HCEC 1CT (cell line): ENCODE measurements around the gene FXYD2.
"Not testable (repeated sequence)": the region's sequence is repeated elsewhere in the genome, so short reads cannot be mapped to it uniquely, and the experiment has no call there.

Experiments
- DNase-seq: peaks from one replicate; pipeline ENCODE4 v3.0.0-alpha.2; 2017

Gene FXYD2

DNA sequence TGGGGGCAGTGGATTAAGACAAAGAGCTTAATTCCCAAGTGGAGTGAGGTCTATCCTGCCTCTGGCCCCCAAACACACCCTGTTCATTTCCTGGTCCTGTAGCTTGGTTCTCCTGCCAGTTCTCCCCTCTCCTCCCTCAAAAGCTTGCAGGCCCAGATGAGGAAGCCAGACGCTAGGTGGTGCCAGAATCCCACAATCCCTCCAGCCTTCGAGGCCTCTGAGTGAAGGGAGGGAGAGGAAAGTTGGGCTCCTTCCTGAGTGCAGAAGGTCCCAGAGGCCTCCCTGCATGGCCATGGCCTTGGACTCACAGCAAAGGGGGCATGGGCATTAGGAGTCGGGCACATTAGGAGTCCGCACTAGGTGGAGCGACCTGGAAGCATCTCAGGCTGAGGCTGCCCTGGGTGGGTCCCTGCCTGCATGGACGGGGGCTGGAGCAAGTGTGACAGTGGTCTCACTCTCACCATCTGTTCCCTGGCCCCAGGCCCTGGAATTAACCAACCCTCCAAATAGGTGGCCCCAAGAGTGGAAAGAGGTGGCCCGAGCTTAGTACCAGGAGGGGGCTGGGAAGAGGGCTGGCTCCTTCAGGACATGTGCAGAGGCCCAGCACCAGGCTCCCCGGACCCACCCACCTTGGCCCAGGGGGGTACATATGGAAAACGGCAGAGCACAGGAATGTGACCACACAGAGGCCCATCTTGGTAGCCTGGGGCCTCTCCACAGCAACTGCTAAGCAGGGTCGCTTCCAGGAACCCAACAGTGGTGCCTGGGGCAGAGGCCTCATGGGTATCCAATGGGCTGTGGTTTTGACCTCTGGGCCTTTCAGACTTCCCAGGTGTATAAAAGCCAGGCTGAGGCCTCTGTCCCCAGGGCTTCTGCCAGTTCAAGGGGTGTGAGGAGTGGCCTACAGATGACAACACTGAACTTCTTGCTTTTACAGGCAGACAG, 5.2 kb downstream of the FXYD2 start:
- peak; percentile 56 for DNase-seq

DNA sequence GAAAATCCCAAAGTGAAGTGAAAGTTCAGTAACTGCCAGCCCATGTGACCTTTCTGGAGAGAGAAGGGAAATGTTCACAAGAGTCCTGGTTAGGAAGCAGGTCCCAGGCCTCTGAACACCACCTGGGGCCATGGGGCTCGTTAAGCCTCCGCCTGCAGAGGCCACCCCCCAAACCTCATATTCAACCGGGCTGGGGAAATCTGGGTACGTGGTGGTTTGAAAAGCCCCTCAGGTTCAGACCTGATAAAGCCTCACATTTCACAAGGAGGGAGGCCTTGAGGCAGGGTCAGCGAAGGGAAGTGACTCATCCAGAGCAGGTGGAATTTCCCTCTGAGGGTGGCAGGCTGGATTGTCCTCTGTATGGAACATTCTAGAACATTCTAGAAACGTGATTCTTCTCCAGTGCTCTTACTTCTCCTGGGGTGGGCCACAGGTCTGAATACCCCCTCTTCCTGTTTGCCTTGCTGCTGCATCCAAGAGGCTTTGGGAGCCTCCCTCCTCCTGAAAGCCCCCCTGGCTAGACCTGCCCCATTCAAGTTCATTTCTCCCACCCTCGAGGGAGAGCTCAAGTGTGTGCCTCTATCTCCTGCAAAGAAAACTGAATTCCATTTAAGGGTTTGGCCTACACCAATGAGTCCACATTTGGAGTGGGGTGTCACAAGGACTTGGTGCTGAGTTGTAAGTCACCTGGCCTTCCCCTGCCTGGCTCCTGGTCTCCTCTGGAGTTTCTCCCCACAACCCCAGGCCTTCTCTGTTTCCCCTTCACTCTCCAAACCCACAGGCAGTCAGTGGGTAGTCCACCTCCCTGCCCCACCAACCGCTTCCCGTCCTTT, 6.3 kb downstream of the FXYD2 start:
- no peak for DNase-seq

DNA sequence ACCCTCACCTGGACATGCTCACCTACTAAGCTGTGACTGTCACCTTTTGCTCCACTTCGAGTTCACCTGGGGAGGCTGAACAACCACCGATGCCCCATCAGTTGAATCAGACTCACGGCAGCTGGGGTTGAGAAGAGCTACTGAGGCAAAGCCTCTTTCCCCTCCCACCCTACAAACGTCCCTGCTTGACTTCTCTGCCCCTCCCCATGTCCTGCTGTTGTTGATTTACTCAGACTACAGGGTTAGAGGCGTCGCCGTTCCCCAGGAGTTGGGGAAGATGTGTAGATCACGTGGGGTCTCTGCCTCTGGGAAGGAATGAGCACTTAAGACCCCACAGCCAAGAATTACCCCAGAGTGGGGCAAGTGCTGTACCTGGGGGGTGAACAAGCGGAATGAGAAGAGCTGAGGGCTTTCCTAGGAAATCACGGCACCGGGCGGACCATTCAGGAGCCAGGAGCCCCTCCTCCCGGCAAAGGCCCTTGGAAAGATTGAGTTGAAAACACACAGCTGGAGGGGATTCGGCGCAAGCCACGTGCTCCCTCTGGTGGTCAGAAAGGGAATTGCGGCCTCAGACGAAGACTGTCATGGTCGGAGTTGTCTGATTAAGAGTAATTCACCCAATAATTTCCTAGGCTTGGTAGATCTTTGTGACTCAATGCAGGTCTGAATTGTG, 7.0 kb downstream of the FXYD2 start:
- peak; percentile 37 for DNase-seq

DNA sequence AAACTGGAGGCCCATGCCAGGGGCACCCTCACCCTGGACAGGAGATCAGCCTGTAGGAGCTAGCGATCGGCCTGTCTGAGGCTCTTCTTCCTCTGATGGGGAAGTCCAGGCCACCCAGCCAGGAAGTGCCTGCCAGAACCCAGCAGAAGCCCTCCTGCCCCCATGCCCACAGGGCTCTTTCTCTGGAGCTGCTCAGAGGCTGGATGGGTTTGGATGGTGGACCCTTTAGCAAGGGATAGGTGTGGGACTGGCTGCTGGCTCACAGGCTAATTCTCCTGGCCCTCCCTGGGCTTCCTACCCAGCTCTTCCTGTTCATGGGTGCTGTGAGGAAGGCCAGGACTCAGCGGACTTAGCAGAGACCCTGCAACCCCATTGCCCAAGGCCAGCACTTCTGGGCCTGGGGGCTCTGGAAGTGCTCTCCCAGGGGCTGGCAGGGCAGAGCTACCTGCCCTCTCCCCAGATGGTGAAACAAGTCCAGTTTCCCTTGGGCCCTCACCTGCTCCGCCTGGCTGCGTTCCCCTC, 7.6 kb downstream of the FXYD2 start:
- DNase-seq, result no peak

DNA sequence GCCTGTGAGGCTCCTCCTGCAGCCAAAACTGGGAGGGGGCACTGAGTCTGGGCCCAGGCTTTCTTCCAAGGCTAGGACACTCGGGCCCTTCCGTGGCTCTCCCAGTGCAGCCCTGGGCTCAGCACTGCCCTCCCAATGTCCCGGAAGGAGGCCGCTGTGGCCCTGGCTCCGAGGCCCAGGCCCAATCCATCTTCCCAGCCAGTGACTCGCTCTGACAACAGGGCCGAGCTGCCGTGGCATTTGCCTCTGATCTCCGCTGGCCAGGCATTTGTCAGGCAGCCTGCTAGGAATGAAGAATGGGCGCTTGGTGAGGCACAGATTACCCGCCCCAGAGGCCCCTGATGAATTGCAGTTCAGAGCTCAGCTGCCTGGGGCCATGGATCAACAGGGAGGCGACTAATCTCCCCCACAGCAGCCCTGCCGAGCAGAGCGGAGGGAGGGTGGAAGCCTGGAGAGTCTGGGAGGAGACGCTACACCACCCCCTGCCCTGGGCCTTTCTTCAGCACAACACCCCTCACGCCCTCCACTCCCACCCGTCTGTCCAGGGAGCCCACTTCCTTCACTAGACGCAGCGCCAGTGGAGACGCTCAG, 8.3 kb downstream of the FXYD2 start:
- DNase-seq, result no peak

DNA sequence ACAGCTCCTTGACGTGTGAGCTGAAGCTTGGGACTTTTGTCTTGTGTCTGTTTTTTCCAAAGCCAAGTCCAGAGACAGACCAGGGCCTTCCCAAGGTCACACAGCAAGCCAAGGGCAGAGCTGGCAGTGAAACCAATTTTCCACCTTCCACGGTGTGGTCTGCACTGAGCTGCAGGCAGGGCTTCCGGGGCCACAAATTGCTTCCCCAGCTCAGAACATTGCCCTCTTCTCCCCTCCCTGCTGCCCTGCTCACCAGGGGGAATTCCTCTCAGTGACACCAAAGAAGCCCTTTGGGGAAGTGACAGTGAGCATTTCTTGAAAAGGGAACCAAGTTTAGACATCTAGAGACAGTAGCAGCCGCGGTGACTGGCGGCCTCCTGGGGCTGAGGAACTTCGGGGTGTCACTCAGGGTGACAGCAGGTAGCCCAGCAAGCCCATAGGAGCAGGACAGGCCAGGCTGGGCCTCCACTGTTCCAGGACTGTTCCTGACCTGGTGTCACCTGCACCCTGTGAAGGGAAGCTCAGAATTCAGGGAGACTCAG, 9.2 kb downstream of the FXYD2 start:
- DNase-seq, result no peak

DNA sequence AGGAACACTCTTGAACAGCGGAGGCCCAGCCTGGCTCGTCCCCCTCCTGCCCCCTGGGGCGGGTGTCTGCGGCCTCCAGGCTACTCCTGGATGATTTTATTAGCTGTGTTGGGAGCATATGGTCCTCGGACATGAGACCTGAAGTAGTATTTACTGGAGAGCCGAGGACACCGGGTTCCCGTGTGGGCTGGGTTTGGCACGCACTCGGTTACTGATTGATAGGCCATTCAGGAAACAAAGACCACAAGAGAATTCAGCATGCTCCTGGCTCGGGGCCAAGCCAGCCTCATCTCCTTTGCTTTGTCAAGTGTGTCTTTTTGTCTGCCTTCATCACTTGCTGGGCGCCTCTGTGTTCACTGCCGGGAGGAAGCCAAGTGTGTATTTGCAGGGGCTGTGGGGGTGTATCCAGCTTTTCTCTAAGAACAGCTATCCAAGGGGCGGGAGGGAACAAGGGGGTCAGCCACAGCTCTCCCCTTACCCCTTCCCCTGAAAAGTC, 9.7 kb downstream of the FXYD2 start:
- no peak for DNase-seq

DNA sequence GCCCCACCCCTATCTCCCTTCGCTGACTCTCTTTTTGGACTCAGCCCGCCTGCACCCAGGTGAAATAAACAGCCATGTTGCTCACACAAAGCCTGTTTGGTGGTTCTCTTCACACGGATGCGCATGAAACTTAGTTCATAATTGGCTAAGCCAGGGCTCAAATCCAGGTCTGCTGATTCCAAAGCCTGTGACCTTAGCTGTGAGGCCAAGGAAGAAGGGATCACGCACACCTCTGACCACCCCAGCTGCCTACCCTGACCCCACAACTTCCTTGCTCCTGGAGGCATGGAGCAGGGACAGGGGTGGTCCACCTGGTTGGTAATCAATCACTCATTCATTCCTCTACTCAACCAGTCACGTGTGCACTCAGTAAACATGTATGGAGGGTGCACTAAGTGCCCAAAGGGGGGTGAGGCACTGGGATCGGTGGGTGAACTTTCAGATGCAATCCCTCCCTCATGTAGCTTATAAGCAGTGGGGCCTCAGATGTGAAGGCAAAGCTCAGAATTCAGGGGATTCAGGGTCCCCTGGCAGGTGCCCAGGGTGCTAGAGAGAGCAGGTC, 10.3 kb downstream of the FXYD2 start:
- no peak for DNase-seq

DNA sequence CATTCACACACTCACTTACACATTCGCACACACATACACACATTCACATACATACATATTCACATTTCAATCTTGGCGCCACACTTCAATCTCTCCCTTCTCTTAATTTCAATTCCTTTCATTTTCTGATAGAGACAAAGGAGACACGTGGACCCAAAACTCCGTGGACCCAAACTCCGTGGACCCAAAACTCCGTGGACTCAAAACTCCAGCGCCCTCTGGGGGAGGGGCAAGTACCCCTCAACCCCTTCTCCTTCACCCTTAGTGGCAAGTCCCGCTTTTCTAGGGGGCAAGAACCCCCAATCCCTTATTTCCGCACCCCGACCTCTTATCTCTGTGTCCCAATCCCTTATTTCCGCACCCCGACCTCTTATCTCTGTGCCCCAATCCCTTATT, 14.5 kb downstream of the FXYD2 start:
- not testable (repeated sequence) for DNase-seq

DNA sequence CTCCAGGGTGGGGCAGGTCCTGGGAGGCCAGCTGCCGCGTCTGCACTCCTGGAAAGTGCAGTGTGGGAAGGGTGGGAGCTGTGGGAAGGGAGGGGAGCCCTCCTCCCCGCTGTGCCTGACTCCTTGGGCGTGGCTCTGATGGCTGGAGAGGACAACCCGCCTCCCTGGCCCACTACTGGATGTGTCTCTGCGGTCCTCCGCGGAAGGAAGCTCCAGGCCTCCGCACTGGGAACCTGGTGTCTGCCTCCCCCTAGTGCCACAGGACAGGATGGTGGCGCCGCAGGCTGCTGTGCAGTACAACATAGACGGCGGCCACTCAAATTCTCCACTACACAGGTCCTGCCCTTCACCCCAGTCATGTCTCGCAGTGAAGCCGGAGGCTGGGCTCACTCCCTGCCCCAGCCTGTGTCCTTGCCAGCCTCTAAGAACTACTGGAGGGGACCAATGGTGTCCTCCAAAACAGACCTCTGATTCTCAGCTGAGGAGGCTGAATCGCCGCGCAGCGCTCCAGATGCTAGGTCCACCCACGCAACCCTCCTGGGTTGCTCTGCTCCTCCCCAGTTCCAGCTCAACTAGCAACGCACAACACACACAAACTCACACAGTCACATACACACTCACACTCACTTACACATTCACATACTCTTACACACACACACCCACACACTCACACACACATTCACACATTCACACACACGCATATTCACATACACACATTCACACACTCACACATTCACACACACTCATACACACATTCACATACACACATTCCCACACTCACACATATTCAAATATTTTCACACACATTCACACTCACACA, 15.1 kb downstream of the FXYD2 start:
- no peak for DNase-seq

DNA sequence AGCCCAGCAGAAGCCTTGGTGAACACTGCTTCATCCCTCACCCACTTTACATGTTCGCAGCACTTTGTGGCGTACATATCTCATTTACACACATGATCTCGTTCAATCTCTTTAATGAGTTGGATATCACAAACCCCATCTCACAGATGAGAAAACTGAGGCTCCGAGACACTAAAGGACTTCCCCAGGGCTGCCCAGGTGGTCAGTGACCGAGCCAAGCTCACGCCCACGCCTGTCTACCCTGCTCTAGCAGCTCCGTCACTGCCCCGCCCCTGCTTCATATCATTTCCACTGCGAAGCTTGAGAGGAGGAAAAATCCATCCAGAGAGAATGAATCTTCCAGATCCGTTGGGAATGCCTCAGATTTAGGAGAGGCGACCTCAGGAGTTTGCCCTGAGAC, 15.8 kb downstream of the FXYD2 start:
- DNase-seq, result no peak

DNA sequence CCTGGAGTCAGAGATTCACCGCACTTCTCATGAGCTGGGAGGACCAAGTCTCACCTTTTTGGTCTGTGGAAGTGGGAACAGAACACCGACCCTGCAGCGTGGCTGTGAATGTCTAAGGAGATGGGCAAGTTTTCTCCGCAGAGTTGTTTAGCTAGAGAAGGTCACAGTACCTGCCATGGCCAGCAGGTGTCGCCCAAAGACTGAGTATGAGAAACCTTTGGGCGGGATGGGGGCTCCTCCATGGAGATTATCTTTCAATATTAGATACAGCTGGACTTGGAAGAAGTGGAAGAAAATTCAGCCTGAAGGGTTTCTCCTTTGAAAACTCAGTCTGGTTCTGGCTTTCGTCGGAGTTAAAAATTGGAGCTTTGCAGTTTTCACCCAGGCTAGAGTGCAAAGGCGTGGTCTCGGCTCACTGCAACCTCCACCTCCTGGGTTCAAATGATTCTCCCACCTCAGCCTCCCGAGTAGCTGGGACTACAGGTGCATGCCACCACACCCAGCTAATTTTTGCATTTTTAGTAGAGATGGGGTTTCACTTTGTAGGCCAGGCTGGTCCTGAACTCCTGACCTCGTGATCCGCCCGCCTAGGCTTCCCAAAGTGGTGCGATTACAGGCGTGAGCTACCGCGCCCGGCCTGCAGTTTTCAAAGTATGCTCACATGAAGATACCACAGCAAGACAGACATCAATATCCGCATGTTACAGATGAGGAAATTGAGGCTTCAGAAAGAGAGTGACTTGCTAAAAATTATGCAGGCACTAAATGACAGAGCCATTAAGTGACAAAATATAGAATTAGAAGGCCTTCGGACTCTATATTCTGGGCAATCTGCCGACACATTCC, 16.8 kb downstream of the FXYD2 start:
- no peak for DNase-seq

DNA sequence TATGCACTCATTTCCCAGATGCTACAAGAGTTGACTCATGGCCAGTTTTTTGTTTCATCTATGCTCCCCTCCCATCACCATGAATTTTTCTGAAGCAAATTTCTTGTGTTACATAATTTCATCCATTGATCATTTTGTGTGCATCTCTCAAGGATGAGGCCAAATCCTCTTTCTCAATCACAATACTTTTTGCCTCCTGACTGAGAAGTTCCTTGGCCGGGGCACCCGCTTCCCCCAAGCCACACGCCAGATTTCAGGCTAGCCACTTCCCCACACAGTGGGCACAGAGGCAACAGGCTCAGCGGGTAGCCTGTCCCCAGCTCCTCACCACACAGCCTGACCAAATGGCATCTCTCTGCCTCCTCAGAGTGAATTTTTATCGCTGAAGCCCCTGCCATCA, 17.7 kb downstream of the FXYD2 start:
- DNase-seq, result no peak

DNA sequence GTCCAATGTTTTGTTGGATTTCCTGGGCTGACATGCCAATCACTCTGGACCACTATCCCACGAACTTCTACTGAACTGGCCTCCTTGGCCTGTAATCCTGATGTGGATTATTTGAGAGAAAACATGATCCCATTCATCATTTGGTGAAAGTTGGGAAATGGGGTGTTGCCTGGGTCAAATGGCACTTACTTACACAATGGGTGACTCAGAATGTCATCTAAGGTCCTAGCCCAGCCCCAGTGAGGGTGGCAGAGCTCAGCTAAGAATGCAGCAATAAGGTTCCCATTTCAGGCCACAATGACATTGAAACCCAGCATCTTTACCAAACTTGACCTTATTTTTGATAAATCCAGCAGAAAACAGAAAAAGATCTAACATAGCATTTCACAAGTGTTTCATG, 19.5 kb downstream of the FXYD2 start:
- DNase-seq, result no peak

DNA sequence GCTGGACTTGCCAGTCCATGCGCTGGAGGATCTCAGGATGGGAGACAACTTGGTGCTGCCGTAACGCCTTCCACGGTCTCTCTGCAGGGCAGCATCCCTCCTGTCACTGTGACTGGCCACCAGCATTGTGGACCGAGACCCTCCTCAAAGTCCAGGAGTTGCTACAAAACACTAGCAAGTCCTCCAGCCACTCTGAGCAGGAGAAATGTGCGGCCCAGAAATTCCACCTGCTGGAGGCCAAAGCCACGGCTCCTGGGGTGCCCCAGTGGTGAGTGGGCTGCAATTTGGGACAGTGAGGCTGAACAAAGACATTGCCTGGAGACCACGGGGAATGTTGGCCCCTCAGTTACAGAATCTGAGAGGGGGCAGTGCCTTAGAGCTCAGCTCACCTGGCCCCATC, 20.6 kb downstream of the FXYD2 start:
- no peak for DNase-seq

DNA sequence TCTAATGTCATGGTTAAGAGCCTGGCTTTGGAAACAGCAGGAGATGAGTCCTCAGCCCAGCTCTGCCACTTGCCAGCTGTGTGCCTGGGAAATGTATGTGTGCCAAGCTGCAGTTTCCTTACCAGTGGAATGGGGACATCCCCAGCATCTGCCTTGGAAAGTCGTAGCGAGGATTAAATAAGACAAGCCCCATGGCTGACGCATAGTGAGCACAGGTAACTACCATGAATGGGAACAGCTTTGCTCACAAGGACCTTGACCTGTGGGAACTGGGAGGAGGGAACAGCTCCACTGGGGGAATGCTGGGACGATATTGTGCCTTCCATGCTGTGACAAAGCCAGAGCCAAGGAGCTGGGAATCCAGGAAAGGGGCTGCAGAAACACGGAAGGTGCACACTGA, 24.9 kb downstream of the FXYD2 start:
- no peak for DNase-seq

DNA sequence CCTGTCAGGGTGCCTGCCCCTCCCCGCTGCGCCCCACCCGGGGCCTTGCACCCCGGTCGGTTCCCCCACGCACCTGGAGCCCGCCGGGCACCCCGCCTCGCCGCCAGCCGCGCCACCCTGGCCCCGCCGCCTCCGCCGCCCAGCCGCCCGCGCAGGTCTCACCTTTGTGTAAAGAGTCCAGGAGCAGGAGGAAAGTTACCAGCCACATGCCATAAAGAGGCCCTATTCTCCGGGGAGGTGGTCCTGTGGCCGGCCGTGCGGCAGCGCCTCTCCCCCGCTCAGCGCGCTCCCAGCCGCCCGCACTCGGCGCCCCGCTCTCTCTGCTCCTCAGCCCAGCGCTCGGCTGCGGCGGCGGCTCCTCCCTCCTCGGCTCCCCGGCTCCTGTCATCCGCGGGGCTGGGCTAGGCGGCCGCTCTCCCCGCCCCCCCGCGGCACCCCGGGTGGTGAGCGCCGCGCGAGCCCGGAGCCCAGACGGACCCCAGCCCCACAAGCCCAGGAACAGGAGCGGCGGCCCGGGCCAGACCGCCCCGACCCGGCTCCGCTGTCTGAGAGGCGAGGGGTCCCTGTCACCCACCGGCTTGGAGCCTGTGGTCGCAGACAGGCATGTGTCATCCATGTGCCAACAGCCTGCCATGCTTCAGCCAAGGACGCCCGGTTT, 27.5 kb downstream of the FXYD2 start, which contains the start of gene DSCAML1:
Gene DSCAML1, minus strand, starts transcription at position 345 of the 658 bp plus-strand sequence. Its CDS starts 137 bp downstream, at position 208.
- no peak for DNase-seq

DNA sequence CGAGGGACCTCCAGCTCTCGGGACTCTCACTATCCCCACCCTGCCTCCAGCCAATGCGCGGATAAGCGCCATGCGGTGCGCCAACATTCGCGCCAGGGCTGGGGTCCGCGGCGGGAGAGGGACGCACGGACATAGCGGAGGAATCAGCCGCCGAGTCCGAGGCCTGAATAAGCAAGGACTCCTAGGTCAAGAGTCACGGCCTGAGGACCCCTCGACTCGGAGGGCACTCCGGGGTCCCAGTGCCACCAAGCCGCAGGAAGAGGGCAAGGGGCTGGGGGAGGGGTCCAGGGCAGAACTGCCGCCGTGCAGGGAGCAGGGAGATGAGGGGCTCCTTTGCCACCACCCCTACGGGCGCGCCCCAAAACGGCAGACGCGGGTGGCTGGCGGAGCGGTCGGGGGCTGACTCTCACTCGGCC, 28.1 kb downstream of the FXYD2 start:
- DNase-seq, result no peak
